Activated CD4-positive, alpha-beta T cell treated with anti-CD3 and anti-CD28 coated beads, Interleukin-2, Interleukin-6, amounts not matched to agents 100 ng/mL and 50 ng/mL, durations not matched to agents 16 hours and 8 hours (primary cell): ENCODE measurements around the gene CHCHD6.

Experiments
- DNase-seq: peaks from one replicate; pipeline ENCODE4 v3.0.0-alpha.2; 2020

Gene CHCHD6

GRCh38 chr3:126963261-126964190 lies 259.5 kb downstream of the CHCHD6 start:
- DNase-seq: no peak

DNA sequence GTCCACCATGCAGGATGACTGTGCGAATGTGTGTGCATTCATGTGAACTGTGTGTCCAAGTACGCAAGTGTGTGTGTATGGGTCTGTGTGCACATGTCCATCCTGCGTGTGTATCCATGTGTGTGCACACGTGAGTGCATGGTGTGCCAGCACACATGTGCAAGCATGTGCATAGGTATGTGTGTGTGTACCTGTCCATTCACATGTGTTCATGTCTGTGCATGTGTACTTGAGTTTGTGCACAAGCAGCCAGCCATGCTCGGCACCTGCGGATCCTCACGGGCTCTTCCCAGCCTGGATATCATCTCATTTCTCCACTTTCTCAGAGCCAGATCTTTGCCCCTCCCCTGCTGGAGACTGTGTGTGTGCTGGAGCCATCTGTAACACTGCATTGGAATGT lies 260.2 kb downstream of the CHCHD6 start:
- DNase-seq: no peak

DNA sequence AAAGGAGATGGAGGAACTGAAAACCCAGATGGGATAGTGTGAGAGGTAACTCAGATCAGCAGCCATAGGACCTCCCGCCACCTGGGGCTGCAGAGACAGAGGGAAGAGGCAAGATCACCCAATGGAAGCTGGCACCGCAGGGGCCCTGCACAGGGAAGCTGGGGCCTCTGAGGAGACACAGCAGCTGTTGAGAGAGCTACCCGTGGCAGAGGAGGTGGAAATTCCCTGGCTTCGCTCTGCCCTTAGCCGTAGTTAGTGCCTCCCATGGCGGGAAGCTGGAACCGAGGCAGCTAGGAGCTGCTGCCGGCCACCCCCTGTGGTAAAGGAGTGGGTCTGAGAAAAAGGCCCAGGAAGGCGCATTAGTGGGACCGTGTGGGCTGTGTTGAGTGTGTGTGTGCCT lies 260.9 kb downstream of the CHCHD6 start:
- DNase-seq: no peak

- DNase-seq: no peak
These were observed 261.6 kb downstream of the CHCHD6 start for GRCh38 chr3:126965526-126966080.

- DNase-seq: no peak
These were observed 263.3 kb downstream of the CHCHD6 start for GRCh38 chr3:126967386-126967785.

GRCh38 chr3:126968391-126969390 lies 264.7 kb downstream of the CHCHD6 start:
- DNase-seq: no peak

DNA sequence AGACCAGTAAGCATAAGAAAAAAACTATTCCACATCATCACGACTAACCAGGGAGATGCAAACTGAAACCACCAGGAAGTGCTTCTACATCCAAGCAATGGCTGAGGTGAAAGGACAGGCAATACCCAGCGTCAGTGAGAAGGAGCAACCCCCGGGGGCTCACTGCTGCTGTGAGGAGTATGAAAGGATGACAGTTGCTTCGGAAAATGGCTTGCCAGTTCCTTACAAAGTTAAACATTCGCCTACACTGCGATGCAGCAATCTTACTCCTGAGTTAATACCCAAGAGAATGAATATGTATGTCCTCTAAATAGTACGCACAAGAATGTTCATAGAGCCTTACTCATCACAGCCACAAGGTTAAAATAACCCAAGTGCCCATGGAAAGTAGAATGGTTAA lies 265.5 kb downstream of the CHCHD6 start:
- DNase-seq: no peak

- DNase-seq: no peak
These were observed 266.1 kb downstream of the CHCHD6 start for GRCh38 chr3:126970101-126970500.

DNA sequence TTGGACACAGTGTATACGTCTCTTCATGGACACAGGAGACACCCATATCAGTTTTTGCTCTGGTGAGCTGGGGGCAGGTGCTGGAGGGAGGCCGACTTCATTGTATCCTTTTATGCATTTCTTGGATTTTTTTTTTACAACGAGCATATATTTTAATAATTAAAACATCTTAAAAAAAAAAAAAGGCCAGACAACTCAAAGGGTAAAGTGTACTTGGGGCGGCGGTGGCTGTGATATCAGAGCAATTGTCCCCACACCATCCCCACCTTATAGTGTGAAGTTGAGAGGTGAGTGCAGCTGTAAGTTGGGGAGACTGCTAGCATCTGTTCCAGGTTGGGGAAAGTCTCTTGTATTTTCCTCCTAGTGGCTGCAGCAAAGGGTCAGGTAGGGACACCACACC lies 266.9 kb downstream of the CHCHD6 start:
- no peak for DNase-seq

GRCh38 chr3:126971891-126972351 lies 267.9 kb downstream of the CHCHD6 start:
- no peak for DNase-seq

GRCh38 chr3:126972866-126973265 lies 268.8 kb downstream of the CHCHD6 start:
- DNase-seq: no peak

- no peak for DNase-seq
These were observed 269.8 kb downstream of the CHCHD6 start for GRCh38 chr3:126973814-126974213.

DNA sequence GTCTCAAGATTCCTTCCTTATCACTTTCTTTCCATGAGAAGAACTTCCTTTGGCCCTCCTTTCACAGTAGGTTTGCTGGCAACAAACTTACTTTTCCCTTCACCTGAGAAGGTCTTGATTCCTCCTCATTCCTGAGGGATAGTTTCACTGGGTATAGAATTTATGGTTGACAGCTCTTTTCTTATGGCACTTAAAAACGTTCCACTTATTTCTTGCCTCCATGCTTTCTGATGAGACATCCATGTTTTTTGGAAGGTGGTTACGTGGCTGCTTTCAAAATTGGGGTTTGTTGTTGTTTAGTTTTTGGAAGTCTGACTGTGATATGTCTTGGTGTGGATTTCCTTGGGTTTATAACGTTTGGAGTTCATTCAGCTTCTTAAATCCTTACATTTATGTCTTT lies 270.7 kb downstream of the CHCHD6 start:
- no peak for DNase-seq

GRCh38 chr3:126976906-126977305 lies 272.9 kb downstream of the CHCHD6 start:
- no peak for DNase-seq

- no peak for DNase-seq
These were observed 273.8 kb downstream of the CHCHD6 start for GRCh38 chr3:126977821-126978220.

- DNase-seq: no peak
These were observed 274.3 kb downstream of the CHCHD6 start for GRCh38 chr3:126978291-126978690.

DNA sequence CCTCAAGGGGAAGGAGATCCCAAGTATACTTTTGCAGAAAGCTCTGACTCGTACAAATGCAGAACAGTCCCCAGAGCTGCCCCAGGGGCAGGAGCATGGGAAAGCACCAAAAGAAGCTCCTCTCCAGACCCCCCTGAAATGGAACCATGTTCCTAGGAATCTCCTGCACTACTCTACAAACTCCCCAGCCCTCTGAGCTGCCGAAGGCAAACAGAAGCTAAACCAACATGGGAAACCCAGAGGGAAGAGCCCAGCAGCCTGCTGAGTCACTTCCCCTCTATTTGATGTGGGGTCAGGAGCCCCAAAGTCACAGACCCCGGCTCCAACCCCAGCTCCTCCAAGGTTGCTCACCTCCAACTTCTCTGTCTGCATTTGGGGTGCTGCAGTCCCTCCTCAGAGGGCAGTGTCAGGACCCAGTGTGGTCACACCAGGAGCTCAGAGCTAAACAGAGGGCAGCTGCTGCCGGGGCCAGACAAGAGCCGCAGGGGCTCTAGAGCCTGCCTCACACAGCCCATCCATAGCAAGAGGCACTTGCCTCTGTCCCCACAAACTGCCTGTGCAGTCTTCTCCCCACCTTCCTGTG lies 275.1 kb downstream of the CHCHD6 start:
- DNase-seq: no peak

GRCh38 chr3:126980266-126980811 lies 276.3 kb downstream of the CHCHD6 start:
- no peak for DNase-seq

DNA sequence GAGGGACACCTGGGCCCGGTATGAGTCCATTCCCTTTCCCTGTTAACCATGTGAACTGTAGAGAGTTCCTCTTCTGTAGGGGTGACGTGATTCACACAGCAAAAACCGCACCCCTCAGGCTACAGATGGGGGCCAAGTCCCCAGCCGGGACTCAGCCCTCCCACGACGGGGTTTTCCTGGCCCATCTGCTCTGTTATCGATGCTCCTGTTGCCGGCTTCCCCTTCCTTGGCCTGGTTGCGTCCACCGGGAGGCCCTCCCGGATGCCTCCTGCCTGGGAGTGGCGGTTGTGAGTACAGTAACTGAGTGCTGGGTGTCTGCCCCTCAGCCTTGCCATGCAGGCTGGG lies 278.1 kb downstream of the CHCHD6 start:
- peak; percentile 41 for DNase-seq

DNA sequence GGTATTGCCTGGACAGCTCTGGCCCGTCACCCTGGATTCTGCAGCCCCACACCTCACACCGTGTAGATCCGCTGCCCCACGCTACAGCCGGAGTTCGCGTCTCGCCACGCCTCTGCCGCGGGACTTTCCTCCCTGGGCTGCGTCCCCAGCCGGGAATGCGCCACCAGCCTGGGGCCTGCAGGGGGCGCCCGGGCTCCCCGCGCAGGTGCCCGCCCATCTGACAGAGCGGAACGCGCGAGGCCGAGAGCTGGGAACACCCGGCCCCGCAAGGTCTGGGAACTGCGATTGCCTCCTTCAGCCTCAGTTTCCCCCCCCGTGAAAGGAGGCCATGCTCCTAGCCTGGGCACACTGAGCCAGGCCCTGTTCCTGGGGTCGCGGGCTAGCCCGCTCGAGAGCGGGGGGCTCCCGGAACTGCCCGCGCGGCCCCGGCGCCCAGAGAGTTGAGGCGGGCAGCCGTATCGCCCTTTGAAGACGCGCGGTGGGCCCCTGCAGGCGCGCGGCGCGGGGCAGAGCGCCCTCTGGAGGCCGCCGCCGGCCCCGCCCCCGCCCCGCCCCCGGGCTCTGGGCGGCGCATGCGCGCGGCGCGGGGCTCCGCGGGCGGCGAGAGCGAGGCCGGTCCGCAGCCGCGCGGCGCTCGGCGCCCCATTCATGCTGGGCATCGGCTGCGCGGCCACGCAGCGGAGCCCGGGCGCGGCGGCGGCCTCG lies 278.6 kb downstream of the CHCHD6 start, which contains the start of gene PLXNA1:
TSS of gene PLXNA1 (plus strand) at position 645 of the 705 bp plus-strand sequence. CDS start 5,479 bp downstream, outside the sequence.
- DNase-seq: peak; percentile 89

DNA sequence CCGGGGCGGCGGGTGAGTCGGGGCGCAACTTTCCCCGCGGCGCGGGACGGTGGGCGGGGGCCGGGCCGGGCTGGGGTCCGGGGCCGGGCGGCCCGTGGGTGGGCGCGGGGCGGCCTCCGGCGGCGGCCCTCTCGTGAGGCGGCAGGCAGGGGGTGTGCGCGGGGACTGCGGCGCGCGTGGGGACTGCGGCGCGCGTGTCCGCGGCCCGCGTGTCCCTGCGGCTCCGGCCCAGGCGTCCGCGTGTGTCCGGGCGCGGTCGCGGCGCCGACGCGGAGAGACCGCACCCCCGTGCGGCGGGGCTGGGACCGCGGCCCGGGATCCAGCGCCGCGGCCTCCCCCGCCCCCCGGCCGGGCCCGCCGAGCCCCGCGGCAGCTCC lies 279.2 kb downstream of the CHCHD6 start:
- DNase-seq: no peak
